GM13976 (cell line): ENCODE measurements around the gene GNS.

Source experiments
- DNase-seq: peaks from one replicate; pipeline ENCODE4 v3.0.0; 2012; ENCODE audit warnings: low spot score
- CTCF ChIP-seq: IDR thresholded peaks from 2 replicates; pipeline ENCODE4 v1.5.1; 2012; ENCODE audit warnings: borderline replicate concordance, mild to moderate bottlenecking; ENCODE audit not compliant: insufficient read depth; ENCODE audit errors: extremely low read depth, missing control alignments, control extremely low read depth
- in situ Hi-C: fragments of 300-500 bp; cut with MboI; formaldehyde crosslinking; loops from one replicate; pipeline ENCODE4 v1.12.0; 2022; ENCODE audit warnings: low sequenced_read_pairs, mixed read lengths, inconsistent platforms; ENCODE audit not compliant: unreplicated experiment

GNS gene

GRCh38 chr12:64731683-64732082 lies 27.5 kb downstream of the GNS start:
- in situ Hi-C loops = no loop called here
- no peak for TF ChIP-seq CTCF
- DNase-seq = no peak

DNA sequence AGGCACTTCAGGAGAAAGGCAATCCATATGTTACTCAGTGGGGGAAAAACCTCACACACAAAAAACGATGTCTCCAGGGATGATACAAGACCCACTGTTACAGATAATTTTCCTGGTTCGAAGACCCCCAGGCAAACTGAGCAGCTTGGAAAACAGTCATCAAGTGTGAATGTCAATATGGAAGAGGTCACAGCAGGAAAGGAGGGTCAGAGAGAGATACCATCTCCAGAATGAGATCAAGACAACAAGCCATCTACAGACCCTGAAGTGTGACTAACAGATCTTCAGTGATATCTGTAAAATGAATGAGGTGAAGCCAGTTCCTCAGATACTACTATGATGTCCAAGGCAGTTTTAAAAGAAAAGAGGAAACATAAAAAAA lies 28.6 kb downstream of the GNS start:
- TF ChIP-seq CTCF = no peak
- in situ Hi-C loops = no loop called here
- no peak for DNase-seq

- peak; percentile 27 for DNase-seq
- in situ Hi-C loops = no loop called here
- no peak for TF ChIP-seq CTCF
Observed at GRCh38 chr12:64729909-64730587, 29.2 kb downstream of the GNS start.

DNA sequence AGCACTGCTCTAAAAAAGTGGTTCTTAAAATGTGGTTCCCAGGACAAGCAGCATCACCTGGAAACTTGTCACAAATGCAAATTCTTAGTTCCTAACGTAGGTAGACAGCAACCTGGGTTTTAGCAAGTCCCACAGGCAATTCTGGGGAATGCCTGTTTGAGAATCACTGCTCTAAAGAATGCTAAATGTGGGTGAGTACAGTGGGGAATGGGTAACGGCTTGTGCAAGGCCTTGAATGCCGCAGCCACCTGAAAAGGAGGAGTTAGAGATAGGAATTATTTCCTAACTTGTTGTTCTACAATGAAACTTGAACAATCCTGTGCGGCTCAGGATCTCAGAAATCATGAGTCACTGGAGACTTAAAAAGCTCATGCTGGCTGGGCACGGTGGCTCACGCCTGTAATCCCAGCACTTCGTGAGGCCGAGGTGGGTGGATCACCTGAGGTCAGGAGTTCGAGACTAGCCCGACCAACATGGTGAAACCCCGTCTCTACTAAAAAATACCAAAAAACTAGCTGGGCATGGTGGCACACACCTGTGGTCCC lies 34.9 kb downstream of the GNS start:
- in situ Hi-C loops = no loop called here
- DNase-seq = no peak
- no peak for TF ChIP-seq CTCF

DNA sequence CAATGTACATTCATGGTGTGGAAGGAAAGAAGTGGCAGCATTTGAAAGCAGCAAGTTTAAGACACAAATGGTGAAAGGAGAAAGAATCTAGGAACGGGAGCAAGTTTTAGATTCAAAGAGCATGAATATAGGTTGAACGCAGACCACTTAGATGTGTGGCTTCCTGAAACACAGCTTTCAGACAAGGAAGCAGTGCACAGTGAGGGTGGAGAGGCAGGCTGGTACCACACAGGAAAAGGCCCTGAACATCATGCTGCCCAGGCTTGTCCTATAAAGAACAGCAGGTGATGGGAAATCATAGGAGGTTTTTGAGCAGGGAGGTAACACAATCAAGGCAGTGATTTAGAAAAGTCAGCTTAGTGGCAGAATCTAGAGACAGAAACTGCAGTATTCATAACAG lies 35.6 kb downstream of the GNS start:
- in situ Hi-C loops = no loop called here
- no peak for TF ChIP-seq CTCF
- no peak for DNase-seq

DNA sequence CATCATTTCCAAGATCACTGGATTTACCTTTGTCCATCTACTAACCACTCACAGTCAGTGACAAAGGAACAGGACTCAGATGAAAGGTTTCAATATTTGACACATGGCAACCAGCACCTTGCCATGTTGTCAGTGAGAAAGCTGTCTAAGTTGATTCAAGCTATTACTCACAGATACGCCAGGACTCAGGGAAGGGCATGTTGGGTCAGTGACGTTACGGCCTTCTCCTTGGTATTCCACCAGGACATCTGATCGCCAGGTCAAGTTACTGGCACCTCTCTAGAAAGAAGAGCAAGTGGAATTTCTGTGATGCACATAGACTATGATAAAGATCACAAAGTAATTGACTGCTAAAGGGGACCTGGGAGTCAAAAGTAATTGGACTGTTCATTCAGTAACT lies 36.4 kb downstream of the GNS start:
- DNase-seq = no peak
- TF ChIP-seq CTCF = no peak
- in situ Hi-C loops = no loop called here
